Stimulated activated CD4-positive, alpha-beta T cell treated with anti-CD3 and anti-CD28 coated beads, Interleukin-12 subunit alpha, Interleukin-12 subunit beta, amount 100 ng/mL, for 24 hours (primary cell): Measurements from ENCODE around the gene MAST1.
"Not testable (repeated sequence)": the region's sequence is repeated elsewhere in the genome, so short reads cannot be mapped to it uniquely, and the experiment has no call there.

Source experiments
- DNase-seq, 2 experiments: peaks; one replicate each; pipeline ENCODE4 v3.0.0-alpha.2; 2020; ENCODE audit warnings: low read depth in 2 of 2

MAST1 gene

DNA sequence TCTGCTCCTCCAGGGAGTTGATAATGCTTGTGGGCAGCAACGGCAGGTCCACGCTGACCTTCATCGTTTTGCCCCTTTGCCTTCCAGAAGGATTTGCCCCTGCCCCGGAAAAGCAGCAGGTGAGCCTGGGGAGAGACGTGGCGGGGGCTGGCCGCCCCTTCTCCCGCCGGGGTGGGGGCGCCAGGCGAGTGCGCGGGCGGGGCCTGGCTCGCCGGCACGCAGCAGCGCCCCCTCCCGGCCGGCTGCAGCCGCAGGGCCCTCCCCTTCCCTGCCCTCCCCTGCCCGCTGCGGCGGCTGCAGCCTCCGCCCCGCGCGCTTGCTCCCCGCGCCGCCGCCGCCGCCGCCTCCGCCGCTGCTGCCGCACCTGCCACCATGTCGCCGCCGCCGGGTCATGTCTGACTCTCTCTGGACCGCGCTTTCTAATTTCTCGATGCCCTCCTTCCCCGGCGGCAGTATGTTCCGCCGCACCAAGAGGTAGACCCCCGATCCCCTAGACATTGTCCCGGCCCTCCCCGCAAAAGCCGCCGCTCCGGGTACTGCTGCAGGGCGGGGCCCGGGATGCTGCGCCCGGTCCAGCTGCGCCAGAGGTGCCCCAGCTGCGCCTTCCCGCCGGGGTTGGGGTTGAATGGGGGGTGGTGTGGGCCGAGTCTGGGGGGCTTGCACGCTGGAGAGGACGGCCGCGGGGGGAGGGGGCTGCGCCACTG is at the start of gene MAST1:
TSS of gene MAST1 (plus strand) at position 334 of the 704 bp plus-strand sequence. CDS start at position 392, 58 bp downstream.
- peak in 1 of 2 experiments; percentile 37 for DNase-seq

DNA sequence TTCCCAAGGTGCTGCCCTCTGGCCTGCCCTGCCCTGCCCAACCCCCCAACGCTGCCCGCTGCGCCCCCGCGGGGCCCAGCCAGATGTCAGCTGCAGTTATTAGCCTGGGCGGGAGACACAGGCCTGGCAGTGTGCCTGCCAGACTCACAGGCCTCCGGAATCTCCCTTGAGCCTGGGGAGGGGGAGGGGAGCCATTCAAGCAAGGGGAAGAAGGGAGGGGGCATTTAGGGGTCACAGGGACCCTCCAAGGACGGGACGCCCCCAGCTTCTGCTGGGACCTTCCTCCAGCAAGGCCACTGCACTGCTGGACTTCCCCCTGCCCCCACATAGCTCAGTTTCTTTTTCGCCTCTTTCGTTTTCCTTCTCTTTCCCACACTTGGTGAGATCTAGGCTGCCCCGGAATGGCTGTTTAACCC is 49.6 kb upstream of the MAST1 start:
- DNase-seq: peak in 1 of 2 experiments; percentile 40

DNA sequence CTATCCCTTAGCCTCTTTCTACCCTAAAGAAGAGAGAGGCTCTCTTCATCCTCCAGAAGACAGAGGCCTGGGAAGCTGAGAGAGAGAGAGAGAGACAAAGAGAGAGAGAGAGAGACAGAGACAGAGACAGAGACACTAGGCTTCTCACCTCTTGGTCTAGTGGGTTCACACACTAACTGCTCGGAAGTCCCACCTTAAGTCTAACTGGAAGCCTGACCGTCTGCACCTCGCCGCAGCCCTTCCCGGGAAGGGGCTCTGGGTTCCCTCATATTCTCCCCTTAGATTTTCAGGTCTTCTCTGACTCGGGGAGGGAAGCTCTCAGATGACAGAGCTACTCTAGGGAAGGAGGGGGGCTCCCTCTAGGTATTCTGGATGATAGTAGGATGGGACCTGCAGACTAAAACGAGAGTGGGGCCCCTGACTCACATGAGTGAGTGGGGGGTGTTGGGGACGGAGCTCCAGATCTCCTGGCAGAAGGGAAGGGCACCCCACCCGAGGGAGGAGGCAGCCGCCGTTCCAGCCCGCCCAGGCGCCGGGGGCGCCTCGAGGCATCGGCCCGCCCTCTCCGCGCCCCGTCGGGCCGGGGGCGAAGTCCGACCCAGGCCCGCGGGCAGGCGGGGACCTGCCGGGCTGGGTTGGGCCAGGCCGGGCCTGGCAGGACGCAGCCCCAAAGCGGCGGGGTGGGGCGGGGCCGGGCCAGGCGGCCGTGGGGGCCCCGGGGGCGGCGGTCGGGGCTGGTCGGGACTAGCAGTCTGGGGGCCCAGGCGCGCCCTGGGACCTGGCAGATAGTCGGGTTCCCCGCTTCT is 49.0 kb upstream of the MAST1 start:
- DNase-seq: no peak

DNA sequence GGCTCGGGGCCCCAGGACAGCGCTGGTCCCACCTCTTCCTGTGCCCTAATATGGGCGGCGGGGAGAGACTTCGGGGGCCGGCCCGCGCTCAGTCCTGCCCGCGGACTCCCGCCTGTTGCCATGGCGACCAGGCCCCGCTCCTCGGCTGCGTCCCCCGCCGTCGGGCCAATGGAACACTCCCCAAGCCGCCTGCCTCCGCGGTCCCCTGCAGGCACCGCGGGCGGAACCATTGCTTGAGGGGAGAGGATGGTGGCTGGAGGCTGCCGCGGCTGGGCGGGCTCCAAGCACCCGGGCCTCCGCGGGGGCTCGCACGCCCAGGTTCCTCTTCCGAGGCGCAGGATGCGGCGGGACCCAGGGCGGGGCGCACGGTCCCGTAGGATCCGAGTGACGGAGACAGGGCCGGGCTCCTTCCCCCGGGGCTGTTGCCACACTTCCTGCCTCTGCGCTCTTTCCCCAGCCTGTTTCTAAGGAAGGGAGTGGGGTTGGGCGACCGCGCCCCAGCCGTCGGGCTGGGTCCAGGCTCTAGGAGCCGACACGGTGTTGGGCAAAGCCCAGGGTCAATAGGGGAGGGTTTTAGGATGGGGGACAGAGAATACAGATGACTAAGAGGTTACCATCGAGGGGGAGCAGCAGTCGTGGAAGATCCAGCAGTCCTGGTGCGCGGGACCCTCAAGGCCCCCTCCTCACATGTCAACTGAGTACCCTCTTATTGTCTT is 48.3 kb upstream of the MAST1 start:
- peak; percentile 73 to 92 for DNase-seq

DNA sequence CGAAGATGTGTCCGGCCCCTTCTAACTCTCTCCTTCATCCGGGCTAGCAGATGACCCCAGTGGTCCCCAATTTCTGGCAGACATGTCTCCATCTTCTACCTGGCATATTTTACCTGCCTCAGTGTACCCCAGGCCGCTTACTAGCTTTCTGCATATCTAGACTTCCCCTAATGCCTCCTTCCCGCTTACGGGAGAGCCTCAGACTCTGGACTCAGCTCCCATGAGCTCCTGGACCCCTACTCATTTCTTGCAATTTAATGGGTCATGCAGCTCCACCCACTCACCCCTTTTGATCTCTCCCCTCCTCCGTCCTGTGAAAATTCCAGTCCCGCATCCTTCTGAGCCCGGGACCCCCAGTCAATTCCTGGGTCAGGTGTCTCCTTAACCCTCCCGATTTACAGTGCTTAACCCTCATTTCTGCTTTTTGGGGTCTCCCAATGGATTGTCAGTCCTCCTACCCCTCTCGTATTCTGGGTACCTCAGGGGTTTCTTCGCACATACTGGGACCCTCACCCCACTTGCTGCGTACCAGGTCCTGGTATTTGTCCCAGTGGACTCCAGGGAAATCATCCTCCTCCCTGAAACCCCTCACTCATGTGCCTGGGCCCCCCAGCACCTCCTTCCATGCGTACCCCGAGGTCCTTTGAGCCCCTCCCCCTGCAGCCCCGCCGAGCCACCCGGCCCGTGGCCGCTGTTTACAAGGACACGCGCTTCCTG is 47.5 kb upstream of the MAST1 start:
- no peak for DNase-seq

DNA sequence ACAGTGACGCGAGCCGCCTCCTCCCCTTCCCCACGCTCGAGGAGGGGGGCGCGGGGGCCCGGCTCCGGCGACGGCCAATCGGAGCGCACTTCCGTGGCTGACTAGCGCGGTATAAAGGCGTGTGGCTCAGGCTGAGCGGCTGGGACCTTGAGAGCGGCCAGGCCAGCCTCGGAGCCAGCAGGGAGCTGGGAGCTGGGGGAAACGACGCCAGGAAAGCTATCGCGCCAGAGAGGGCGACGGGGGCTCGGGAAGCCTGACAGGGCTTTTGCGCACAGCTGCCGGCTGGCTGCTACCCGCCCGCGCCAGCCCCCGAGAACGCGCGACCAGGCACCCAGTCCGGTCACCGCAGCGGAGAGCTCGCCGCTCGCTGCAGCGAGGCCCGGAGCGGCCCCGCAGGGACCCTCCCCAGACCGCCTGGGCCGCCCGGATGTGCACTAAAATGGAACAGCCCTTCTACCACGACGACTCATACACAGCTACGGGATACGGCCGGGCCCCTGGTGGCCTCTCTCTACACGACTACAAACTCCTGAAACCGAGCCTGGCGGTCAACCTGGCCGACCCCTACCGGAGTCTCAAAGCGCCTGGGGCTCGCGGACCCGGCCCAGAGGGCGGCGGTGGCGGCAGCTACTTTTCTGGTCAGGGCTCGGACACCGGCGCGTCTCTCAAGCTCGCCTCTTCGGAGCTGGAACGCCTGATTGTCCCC is 46.8 kb upstream of the MAST1 start, which contains the start of gene JUNB:
TSS of gene JUNB (plus strand) at position 142 of the 706 bp plus-strand sequence. CDS start at position 428, 286 bp downstream.
- DNase-seq: peak; percentile 92 to 94

DNA sequence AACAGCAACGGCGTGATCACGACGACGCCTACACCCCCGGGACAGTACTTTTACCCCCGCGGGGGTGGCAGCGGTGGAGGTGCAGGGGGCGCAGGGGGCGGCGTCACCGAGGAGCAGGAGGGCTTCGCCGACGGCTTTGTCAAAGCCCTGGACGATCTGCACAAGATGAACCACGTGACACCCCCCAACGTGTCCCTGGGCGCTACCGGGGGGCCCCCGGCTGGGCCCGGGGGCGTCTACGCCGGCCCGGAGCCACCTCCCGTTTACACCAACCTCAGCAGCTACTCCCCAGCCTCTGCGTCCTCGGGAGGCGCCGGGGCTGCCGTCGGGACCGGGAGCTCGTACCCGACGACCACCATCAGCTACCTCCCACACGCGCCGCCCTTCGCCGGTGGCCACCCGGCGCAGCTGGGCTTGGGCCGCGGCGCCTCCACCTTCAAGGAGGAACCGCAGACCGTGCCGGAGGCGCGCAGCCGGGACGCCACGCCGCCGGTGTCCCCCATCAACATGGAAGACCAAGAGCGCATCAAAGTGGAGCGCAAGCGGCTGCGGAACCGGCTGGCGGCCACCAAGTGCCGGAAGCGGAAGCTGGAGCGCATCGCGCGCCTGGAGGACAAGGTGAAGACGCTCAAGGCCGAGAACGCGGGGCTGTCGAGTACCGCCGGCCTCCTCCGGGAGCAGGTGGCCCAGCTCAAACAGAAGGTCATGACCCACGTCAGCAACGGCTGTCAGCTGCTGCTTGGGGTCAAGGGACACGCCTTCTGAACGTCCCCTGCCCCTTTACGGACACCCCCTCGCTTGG is 46.1 kb upstream of the MAST1 start:
- DNase-seq: peak; percentile 57 to 65

DNA sequence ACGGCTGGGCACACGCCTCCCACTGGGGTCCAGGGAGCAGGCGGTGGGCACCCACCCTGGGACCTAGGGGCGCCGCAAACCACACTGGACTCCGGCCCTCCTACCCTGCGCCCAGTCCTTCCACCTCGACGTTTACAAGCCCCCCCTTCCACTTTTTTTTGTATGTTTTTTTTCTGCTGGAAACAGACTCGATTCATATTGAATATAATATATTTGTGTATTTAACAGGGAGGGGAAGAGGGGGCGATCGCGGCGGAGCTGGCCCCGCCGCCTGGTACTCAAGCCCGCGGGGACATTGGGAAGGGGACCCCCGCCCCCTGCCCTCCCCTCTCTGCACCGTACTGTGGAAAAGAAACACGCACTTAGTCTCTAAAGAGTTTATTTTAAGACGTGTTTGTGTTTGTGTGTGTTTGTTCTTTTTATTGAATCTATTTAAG is 45.4 kb upstream of the MAST1 start:
- DNase-seq: no peak

DNA sequence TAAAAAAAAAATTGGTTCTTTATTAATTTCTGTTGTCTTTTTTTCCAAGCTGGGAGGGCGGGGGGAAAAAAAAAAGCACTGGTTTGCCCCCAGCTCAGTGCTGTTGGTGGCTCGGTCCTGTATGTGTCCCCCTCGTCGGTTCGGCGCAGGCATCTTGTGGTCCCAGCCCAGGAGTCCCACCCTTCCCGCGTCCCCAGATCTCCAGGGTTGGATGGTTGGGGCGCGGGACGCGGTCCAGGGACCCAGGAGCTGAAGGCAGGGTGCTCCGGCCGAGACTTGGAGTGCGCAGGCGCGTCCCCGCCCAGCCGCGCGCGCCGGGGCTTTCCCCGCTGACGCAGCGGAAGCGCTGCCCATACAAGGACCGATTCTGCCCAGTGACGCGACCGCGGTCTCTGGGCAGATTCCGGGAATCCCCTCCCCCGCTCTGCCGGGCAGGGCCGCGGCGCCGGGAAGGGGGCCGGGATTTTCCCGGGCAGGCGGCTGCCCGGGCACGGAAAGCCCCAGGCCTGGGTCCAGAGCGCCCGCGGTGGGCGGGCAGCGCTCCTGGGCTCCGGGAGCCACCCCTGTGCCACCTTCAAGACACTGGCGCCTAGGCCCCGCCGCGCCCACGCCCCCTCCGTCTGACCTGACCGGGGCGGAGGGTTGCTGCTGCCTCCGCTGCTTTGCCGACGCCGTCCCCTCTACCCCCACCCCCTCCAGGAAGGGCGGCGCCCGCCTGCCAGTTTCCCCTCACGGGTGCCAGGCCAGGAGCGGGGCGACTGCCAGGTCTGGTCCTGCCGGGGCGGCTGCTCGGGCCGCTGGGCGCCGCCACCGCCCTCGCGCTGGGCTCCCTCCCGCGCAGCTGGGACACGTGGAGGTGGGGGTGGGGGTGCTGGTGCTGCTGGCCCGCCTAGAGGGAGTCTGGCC is 44.8 kb upstream of the MAST1 start:
- peak; percentile 89 for DNase-seq

DNA sequence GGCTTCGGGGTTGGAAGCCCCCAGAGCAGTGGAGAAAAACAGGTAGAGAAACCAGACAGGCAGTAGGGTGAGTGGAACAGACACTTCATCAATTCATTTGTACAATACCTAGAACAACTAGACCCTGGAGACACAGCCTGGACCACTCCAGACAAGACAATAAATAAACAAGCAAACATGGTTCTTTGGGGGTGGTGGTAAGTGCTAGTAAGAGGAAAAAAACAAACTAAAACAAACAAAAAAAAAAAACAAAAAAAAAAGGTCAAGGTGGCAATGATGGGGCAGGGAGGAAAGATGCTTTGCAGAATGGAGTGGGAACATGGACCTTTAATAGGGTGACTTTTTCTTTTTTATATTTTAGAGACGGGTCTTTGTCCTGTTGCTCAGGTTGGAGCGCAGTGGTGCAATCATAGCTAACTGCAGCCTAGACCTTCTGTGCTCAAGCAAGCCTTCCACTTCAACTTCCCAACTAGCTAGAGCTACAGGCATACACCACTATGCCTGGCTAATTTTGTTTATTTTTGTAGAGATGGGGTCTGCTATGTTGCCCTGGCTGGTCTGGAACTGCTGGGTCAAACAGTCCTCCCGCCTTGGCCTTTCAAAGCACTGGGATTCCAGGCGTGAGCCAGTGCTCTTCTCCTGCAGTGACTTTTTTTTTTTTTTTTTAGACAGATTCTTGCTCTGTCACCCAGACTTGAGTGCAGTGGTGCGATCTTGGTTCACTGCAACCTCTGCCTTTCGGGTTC is 43.9 kb upstream of the MAST1 start:
- DNase-seq: no peak

DNA sequence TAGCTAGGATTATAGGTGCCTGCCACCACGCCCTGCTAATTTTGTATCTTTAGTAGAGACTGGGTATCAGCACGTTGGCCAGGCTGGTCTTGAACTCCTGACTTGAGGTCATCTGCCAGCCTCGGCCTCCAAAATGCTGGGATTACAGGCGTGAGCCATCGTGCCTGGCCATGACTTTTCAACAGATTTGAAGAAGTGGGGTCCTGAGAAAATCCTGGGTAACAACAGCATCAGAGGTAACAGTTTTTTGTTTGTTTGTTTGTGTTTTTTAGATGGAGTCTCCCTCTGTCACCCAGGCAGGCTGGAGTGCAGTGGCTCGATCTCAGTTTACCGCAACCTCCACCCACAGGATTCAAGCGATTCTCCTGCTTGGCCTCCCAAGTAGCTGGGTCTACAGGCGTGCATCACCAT is 43.3 kb upstream of the MAST1 start:
- no peak for DNase-seq

DNA sequence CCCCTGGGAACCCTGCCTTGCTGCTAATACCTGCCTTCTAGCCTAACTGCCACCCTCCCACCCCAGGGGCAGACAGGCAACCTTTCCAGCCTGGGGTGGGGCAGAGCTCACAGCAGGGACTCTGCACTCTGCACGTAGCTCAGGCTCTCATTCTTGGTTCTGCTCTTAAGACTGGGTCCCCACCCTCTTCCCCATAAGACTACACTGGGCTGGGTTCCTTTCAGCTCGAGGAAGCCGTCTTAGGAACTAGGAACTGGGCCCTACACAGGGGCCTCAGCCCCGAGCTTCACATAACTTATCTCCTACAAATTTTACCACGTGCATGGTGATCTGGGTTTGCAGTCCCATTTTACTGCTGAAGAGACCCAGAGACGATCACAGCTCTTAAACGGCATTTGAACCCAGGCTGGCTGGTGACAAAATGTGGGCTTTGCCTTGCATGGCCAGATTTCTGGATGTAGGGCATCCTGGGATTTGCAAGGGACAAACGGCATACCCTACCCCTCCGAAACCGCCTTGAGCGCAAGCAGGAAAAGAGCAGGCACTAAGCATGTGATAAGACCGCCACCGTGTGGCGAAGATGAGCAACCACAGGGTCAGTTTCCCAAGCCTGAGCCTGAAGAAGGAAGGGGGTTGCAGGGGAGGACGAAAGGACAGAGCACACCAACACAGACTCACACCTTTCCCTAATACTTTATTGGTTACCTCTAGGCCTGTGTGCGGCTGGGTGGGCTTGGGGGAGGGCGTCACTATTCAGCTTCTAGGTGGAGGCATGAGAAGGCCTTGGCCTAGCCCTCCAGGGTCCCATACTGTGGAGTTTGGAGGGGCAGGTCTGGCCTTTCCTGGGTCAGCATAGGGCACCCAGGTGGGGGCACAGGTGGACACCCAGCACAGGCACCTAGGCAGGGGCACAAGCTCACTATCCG is 41.9 kb upstream of the MAST1 start:
- peak; percentile 60 to 69 for DNase-seq

DNA sequence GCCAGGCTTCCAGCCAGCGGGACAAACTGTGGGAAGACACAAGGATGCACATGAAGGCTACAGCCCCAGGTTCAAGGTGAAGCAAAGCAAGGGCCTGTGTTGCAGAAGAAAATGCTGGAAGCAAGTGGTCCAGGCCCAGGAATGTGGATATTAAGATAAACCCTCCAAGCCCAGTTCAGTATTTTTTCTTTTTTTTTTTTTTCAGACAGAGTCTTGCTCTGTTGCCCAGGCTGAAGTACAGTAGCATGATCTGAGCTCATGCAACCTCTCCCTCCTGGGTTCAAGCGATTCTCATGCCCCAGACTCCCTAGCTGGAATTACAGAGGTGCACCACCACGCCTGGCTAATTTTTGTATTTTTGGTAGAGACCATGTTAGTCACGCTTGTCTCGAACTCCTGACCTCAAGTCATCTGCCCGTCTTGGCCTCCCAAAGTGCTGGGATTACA is 41.2 kb upstream of the MAST1 start:
- no peak for DNase-seq

DNA sequence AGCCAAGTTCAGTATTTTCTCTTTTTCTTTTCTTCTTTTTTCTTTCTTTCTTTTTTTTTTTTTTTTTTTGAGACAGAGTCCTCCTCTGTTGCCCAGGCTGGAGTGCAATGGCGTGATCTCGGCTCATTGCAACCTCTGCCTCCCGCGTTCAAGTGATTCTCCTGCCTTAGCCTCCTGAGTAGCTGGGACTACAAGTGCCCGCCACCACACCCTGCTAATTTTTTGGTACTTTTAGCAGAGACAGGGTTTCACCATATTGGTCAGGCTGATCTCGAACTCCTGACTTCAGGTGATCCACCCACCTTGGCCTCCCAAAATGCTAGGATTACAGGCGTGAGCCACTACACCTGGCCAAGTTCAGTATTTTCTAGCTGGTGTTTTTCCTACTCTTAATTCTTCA is 40.7 kb upstream of the MAST1 start:
- not testable (repeated sequence) for DNase-seq

DNA sequence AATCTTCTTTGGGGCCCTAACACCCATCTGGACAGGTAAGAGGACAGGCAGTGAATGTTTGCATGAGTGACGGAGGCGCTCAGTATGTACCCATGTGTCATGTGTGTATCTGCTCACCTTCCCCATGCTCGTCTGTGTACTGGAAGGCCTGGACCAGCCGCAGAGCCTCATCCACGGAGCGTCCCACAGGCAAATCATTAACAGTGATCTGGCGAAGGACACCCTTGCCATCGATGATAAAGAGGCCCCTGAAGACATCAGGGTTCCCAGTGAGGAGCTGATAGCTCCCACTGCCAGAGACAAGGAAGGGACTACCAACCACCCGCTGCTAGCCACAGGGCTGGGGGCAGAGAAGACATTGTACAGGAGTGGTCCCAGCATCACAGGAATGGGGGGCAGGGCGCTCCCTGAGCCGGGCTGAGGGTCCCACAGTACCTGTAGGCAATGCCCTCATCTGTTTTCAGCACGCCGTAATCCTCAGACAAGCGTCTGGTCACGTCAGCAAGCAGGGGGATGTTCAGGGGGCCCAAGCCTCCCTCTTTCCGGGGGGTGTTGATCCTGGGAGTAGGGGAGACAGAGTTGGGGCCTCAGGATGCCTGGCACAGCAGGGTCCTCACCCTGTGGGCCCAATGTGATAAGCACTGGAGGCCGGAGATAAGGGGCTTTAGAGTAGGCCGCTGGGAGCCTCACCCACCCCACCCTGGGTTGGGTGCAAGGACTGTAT is 38.4 kb upstream of the MAST1 start:
- DNase-seq: no peak

DNA sequence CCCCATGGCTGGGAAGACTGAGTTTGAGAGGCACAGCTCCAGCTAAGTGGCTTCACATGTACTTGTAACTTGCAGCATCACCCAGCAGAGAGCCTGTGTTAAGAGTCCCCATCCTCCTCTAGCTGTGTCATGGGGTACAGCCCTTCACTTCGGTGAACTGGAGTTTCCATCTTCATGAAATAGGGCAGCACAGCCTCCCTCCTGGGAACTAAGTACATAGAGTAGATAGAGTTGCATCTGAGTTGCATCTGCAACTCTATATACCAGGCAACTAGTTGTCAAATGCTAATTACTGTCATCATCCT is 37.9 kb upstream of the MAST1 start:
- DNase-seq: no peak
